PFSK-1 (cell line): ENCODE results near the gene POU6F2.

Source experiments
- FOXP2 ChIP-seq: optimal IDR thresholded peaks from 2 replicates; pipeline ENCODE3; 2011; ENCODE audit warnings: borderline replicate concordance, control low read depth, inconsistent platforms; ENCODE audit not compliant: insufficient read depth; ENCODE audit errors: extremely low read length, extremely low read depth
- POLR2AphosphoS5 ChIP-seq: IDR thresholded peaks from 2 replicates; pipeline ENCODE4 v1.6.1; 2012; ENCODE audit warnings: low read depth, mild to moderate bottlenecking, control low read depth, low read length, moderate library complexity
- REST ChIP-seq, 2 experiments: IDR thresholded peaks; 2 replicates each; pipeline versions ENCODE4 v1.6.1 to v1.8.0; 2011 to 2012; ENCODE audit warnings: low read depth in 2 of 2, low read length in 2 of 2, control low read depth in 1 of 2, inconsistent platforms in 1 of 2, mild to moderate bottlenecking in 1 of 2, moderate library complexity in 1 of 2; ENCODE audit not compliant: insufficient read depth in 1 of 2
- SIN3A ChIP-seq: IDR thresholded peaks from 2 replicates; pipeline ENCODE4 v1.6.1; 2012; ENCODE audit warnings: mild to moderate bottlenecking, low read length, moderate library complexity, borderline replicate concordance; ENCODE audit not compliant: insufficient read depth
- TAF1 ChIP-seq: IDR thresholded peaks from 2 replicates; pipeline ENCODE4 v1.6.1; 2012; ENCODE audit warnings: low read length, control low read depth, borderline replicate concordance; ENCODE audit not compliant: insufficient read depth

Gene POU6F2

DNA sequence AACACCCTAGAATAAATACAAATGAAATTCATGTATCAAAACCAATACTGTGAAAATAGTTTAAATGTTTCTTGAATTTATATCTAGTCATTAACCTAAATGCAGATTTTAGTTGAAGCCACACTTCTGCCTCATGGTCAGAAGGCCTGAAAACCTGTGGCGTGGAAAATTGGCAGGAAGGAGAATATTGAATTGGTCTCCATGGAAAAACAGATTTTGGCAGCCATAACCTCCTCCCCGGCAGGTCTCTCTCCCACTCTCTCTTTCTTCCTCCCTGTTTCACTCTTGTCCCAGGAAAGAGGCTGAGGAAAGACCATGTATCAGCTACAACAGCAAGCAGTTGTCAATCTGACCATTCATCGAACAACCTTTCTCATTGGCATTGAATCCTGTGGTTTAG lies 427.9 kb downstream of the POU6F2 start:
- TF ChIP-seq POLR2AphosphoS5: no peak
- no peak for TF ChIP-seq FOXP2
- TF ChIP-seq TAF1: no peak
- no peak for TF ChIP-seq SIN3A
- TF ChIP-seq REST (IDR thresholded peaks at IDR 0.05; ENCODE audit: insufficient read depth in 1 of 2, low read depth in 2 of 2, low read length in 2 of 2): no peak

DNA sequence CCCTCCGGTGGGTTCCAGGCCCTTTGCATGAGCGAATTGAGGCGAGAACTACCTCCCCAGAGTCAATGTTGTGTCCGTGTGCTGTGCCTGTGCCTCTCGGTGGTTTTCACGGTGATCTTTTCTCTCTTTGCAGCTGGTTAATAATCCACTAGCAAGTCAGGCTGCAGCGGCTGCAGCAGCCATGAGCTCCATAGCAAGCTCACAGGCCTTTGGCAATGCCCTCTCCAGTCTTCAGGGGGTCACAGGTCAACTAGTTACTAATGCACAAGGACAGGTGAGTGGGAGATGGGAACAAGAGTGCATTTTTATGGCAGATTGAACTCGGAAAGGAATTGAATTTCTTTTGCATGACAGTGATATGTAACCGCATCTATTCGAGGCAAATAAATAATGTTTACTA lies 428.8 kb downstream of the POU6F2 start:
- TF ChIP-seq SIN3A (no peak), TAF1 (no peak), FOXP2 (no peak), POLR2AphosphoS5 (no peak)

DNA sequence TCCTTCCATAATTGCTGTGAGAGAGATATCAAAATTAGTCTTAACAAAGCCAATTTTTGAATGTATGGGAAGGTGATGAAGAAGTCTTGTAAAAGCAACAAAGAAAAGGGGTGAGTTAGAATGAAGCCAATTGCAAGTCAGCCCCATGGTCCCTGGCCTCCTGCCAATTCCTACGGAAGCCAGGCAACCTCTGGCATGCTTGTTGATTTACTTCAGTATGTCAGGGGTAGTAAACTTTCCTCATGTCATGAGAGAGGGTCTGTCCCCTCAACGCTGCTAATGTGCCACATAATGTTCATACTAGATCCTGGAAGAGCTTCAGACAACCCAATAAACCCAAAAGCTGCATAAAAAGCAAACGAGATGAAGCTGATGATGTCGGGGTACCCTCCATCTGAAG lies 429.4 kb downstream of the POU6F2 start:
- TF ChIP-seq FOXP2 (no peak), POLR2AphosphoS5 (no peak), TAF1 (no peak), REST (IDR thresholded peaks at IDR 0.05; ENCODE audit: insufficient read depth in 1 of 2, low read depth in 2 of 2, low read length in 2 of 2) (no peak), SIN3A (no peak)

- no peak for TF ChIP-seq POLR2AphosphoS5
- no peak for TF ChIP-seq REST (IDR thresholded peaks at IDR 0.05; ENCODE audit: insufficient read depth in 1 of 2, low read depth in 2 of 2, low read length in 2 of 2)
- no peak for TF ChIP-seq TAF1
- TF ChIP-seq FOXP2: no peak
- no peak for TF ChIP-seq SIN3A
These were observed 430.0 kb downstream of the POU6F2 start for GRCh38 chr7:39407723-39408122.

DNA sequence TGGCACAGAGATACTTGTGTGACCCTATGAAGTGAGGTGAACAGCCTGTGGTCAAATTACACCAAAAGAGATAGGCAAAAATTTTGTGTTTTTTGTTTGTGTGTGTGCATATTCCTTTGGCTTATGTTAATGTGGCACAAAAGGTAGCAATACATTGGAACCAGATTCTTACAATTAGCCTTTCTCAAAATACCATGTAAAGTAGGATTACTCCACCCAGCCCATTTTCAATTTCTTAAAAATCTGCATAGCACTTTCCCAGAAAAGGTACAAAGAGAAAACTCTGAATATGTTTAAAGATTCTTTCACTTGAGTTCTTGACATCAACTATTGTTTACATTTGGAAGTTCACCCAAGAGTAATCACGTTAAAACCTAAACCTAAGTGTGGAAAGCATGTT lies 431.2 kb downstream of the POU6F2 start:
- TF ChIP-seq TAF1: no peak
- TF ChIP-seq POLR2AphosphoS5: no peak
- no peak for TF ChIP-seq FOXP2
- TF ChIP-seq SIN3A: no peak
- no peak for TF ChIP-seq REST (IDR thresholded peaks at IDR 0.05; ENCODE audit: insufficient read depth in 1 of 2, low read depth in 2 of 2, low read length in 2 of 2)
